HepG2 (cell line): Measurements from ENCODE around the gene DCTN1. TPM values are rescaled to one million over a fixed set of nuclear protein-coding genes. Genes with fewer than 3 reads are reported as not detected.

Experiments used
- ATAC-seq: fragments of 200-7000 bp; cut with Tn5 transposase; 3 replicates; pipeline ENCODE4 v1.9.1; 2020; ENCODE audit warnings: mild to moderate bottlenecking, moderate library complexity
- BruUV-seq: library from RNA; stranded (reverse); fragments of 400-500 nt; replicated peaks from 2 replicates; lab custom pipeline; 2021; lab: Mats Ljungman, UMichigan
- CTCF ChIA-PET: fragments of 300-600 bp; formaldehyde crosslinking; extraction: SDS; loops from one replicate; lab custom pipeline; 2021; ENCODE audit warnings: low total read pairs, inconsistent platforms, low intra/inter-chr PET ratio; lab: Yijun Ruan, JAX
- POLR2A ChIA-PET: fragments of 350-600 bp; sonication (Branson Sonifier 250); formaldehyde crosslinking; loops from one replicate; lab custom pipeline; 2020; ENCODE audit warnings: antibody characterized with exemption, inconsistent platforms; lab: Yijun Ruan, JAX
- DNase-seq: peaks from one replicate; pipeline ENCODE4 v3.0.0-alpha.2; 2015; ENCODE audit warnings: low spot score
- FAIRE-seq: peaks from 3 replicates; lab custom pipeline; 2011; peaks lifted over from hg19 to GRCh38; lab: Jason Lieb, UNC
- H2AFZ ChIP-seq: one replicate; pipeline ENCODE4 v1.6.1; 2011; ENCODE audit warnings: low read length, inconsistent platforms
- H3K27ac ChIP-seq: fragments of 300-600 bp; 3 replicates; pipeline ENCODE4 v1.8.0; 2011; ENCODE audit warnings: mixed run types, mild to moderate bottlenecking, mixed read lengths, low read length, inconsistent platforms; ENCODE audit not compliant: insufficient read depth; ENCODE audit errors: extremely low read length
- H3K27me3 ChIP-seq, 2 experiments: fragments of 200-600 bp in 1 of 2; 2 replicates in 1 of 2; 3 replicates in 1 of 2; pipeline versions ENCODE4 v1.6.0 to v1.8.0; 2011; ENCODE audit warnings: low read length in 2 of 2, mild to moderate bottlenecking in 2 of 2, moderate library complexity in 2 of 2, inconsistent platforms in 1 of 2; ENCODE audit not compliant: insufficient read depth in 2 of 2, control insufficient read depth in 1 of 2
- H3K36me3 ChIP-seq, 2 experiments: fragments of 200-600 bp in 1 of 2; replicated peaks in 1 of 2; 2 replicates in 1 of 2; 3 replicates in 1 of 2; pipeline versions ENCODE4 v1.5.1 to v1.8.0; 2011; ENCODE audit warnings: low read length in 2 of 2, inconsistent platforms in 1 of 2; ENCODE audit not compliant: insufficient read depth in 2 of 2, control insufficient read depth in 1 of 2
- H3K4me1 ChIP-seq: 2 replicates; pipeline ENCODE4 v1.5.1; 2012; ENCODE audit warnings: low read length, inconsistent platforms; ENCODE audit not compliant: insufficient read depth
- H3K4me2 ChIP-seq: 2 replicates; pipeline ENCODE4 v1.6.0; 2011; ENCODE audit warnings: low read depth, low read length, inconsistent platforms
- H3K4me3 ChIP-seq, 3 experiments: fragments of 200-600 bp in 1 of 3; sonication (generic), shearing (Covaris generic) in 1 of 3; replicated peaks in 1 of 3; 2 replicates each; pipeline ENCODE4 v1.5.1; 2011 to 2016; ENCODE audit warnings: low read length in 3 of 3, inconsistent platforms in 2 of 3, low read depth in 2 of 3, mild to moderate bottlenecking in 2 of 3, control low read depth in 1 of 3, mixed read lengths in 1 of 3; ENCODE audit not compliant: insufficient read depth in 1 of 3
- H3K79me2 ChIP-seq: one replicate; pipeline ENCODE4 v1.6.1; 2011; ENCODE audit warnings: low read length, inconsistent platforms; ENCODE audit not compliant: insufficient read depth
- H3K9ac ChIP-seq: 2 replicates; pipeline ENCODE4 v1.6.0; 2011; ENCODE audit warnings: mild to moderate bottlenecking, low read depth, low read length, inconsistent platforms; ENCODE audit not compliant: insufficient read depth
- H3K9me3 ChIP-seq: 2 replicates; pipeline ENCODE4 v1.5.1; 2012; ENCODE audit warnings: mild to moderate bottlenecking, low read length
- H4K20me1 ChIP-seq: 2 replicates; pipeline ENCODE4 v1.6.0; 2011; ENCODE audit warnings: inconsistent platforms, mild to moderate bottlenecking, low read length, moderate library complexity; ENCODE audit not compliant: insufficient read depth
- HOXA3 ChIP-seq: sonication (generic); formaldehyde crosslinking; IDR thresholded peaks from 2 replicates; pipeline ENCODE4 v1.5.0; 2020; ENCODE audit warnings: missing genetic modification reagents
- NRL ChIP-seq: sonication (generic); formaldehyde crosslinking; IDR thresholded peaks from 2 replicates; pipeline ENCODE4 v1.5.0; 2020; ENCODE audit warnings: missing genetic modification reagents, mild to moderate bottlenecking, moderate library complexity, borderline replicate concordance
- PCBP1 ChIP-seq: fragments of 200-400 bp; formaldehyde crosslinking; IDR thresholded peaks from 2 replicates; pipeline ENCODE4 v1.6.1; 2017; ENCODE audit warnings: mild to moderate bottlenecking, low read depth, low read length, borderline replicate concordance
- POLR2A ChIP-seq, 2 experiments: IDR thresholded peaks; 2 replicates each; pipeline ENCODE4 v1.6.1; 2011; ENCODE audit warnings: low read depth in 2 of 2, low read length in 2 of 2, mild to moderate bottlenecking in 1 of 2, moderate library complexity in 1 of 2; ENCODE audit not compliant: insufficient read depth in 1 of 2
- POLR2AphosphoS5 ChIP-seq: IDR thresholded peaks from 2 replicates; pipeline ENCODE4 v1.6.1; 2012; ENCODE audit warnings: low read depth, low read length
- RFX3 ChIP-seq: IDR thresholded peaks from 2 replicates; pipeline ENCODE4 v1.6.1; 2016; ENCODE audit warnings: missing biosample characterization, missing genetic modification reagents
- SETDB1 ChIP-seq: sonication (generic); formaldehyde crosslinking; IDR thresholded peaks from 2 replicates; pipeline ENCODE4 v1.5.1; 2020; ENCODE audit warnings: missing genetic modification reagents, mild to moderate bottlenecking, borderline replicate concordance
- TBP ChIP-seq: sonication (generic); formaldehyde crosslinking; IDR thresholded peaks from 2 replicates; pipeline ENCODE4 v1.5.0; 2020; ENCODE audit warnings: missing genetic modification reagents
- ZBTB8A ChIP-seq: sonication (generic); formaldehyde crosslinking; IDR thresholded peaks from 2 replicates; pipeline ENCODE4 v1.4.0; 2020; ENCODE audit warnings: mild to moderate bottlenecking, low read depth, missing genetic modification reagents, borderline replicate concordance
- ZC3H13 ChIP-seq: sonication (generic); formaldehyde crosslinking; IDR thresholded peaks from 2 replicates; pipeline ENCODE4 v1.8.1; 2023; ENCODE audit warnings: mild to moderate bottlenecking, missing genetic modification reagents, moderate library complexity
- ZNF143 ChIP-seq: sonication (generic); formaldehyde crosslinking; IDR thresholded peaks from 2 replicates; pipeline ENCODE4 v1.4.0; 2020; ENCODE audit warnings: missing genetic modification reagents
- WGBS: methylation state at CpG from one replicate; pipeline ENCODE4 v1.1.6; 2017; ENCODE audit warnings: low lambda C conversion rate; 5-methylcytosine and 5-hydroxymethylcytosine counted together
- in situ Hi-C: cut with HindIII; loops from 2 replicates; pipeline ENCODE4 v1.10.0; 2017; ENCODE audit warnings: low pct_unique_long_range_greater_than_20kb; ENCODE audit not compliant: extremely low pct_ligation_motif_present
- intact Hi-C: fragments of 100-400 bp; cut with micrococcal nuclease; formaldehyde crosslinking; loops from one replicate; pipeline ENCODE4 v1.10.0; 2022; ENCODE audit not compliant: unreplicated experiment
- polyA plus RNA-seq, 8 experiments: library from polyadenylated mRNA; depleted of rRNA in 3 of 8; stranded (reverse) in 7 of 8; unstranded in 1 of 8; fragments of >200 nt; fragmentation: Illumina TruSeq in 4 of 8; extraction: Trizol in 4 of 8; gene quantifications; 2 replicates each; pipeline versions ENCODE4 v1.2.1 to v1.2.3, GENCODE V29; 2011 to 2016; ENCODE audit warnings: low read depth in 4 of 8, missing spikeins in 1 of 8, mixed read lengths in 1 of 8; ENCODE audit not compliant: insufficient read depth in 1 of 8
- total RNA-seq, 5 experiments: library from RNA; depleted of rRNA; stranded (reverse); fragments of >200 nt; fragmentation: Illumina TruSeq; extraction: Trizol; gene quantifications; 2 replicates each; pipeline ENCODE4 v1.2.3, GENCODE V29; 2016; ENCODE audit warnings: low read depth in 1 of 5
- TF ChIP-seq, protein P1 (sequence below): sonication (generic); formaldehyde crosslinking; IDR thresholded peaks from 2 replicates; pipeline ENCODE4 v1.4.0; 2020; ENCODE audit warnings: missing genetic modification reagents
- TF ChIP-seq, protein P2 (sequence below): sonication (generic); formaldehyde crosslinking; IDR thresholded peaks from 2 replicates; pipeline ENCODE4 v1.4.0; 2020; ENCODE audit warnings: missing genetic modification reagents

The DCTN1 gene
- total and polyA plus RNA-seq, 2 of the 13 experiments (the other 11 are each of a cell fraction or from before 2014, with no cell fraction given), result 73.2 to 122 TPM

DNA sequence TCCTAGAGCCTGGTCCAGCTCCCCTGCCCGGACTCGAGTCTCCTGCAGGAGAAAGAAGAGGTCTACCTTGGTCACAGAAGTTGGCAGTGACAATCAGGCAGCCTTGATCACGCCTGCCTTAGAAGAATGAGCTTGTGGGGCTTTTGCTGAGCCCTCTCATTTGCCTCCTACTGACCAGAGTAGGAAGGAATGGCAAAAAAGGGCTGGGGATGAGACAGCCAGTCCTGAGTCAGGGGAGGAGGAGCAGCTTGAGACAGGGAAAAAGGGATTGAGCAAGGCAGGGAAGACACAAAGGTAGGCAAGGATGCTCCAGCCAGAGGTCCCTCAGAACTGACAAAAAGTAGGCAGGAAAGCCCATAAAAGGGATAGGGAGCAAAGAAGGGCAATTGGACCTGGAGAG, 47.4 kb upstream of the DCTN1 start:
- DNase-seq, result no peak
- Histone ChIP-seq H2AFZ (no peak overlapping the region), H3K36me3 (peaks cover 41 to 72% of the 10 kb centered on the region in 2 experiments), H3K4me1 (peaks cover 91% of the 10 kb centered on the region), H3K4me2 (no peak overlapping the region), H3K9me3 (no peaks in the 10 kb centered on the region), H3K79me2 (peaks cover 10% of the 10 kb centered on the region), H3K9ac (no peak overlapping the region), H3K4me3 (no peak overlapping the region), H3K27me3 (no peaks in the 10 kb centered on the region), H4K20me1 (peaks cover 22% of the 10 kb centered on the region; the same call in 1 of the 2 replicates), H3K27ac (no peak overlapping the region)
- TF ChIP-seq POLR2AphosphoS5 (peak; percentile 21; the same call in 1 of the 2 replicates), TBP (CRISPR knock-in tag) (no peak), POLR2A (IDR thresholded peaks at IDR 0.05; ENCODE audit: insufficient read depth in 1 of 2, low read depth in 2 of 2, low read length in 2 of 2) (0 out of 4 replicates have a peak, but pooled peaks of 1 of the 2 experiments have one; percentile 30), ZNF143 (CRISPR knock-in tag) (no peak)
- in situ Hi-C loops, result no loop called here
- intact Hi-C loops, result no loop called here
- no peak for FAIRE-seq
- WGBS, result 94% methylated on average over 3 of the region's 3 CpGs
- ChIA-PET POLR2A (interaction anchor here (0.9 to 9.5 kb wide), 4 partner anchors 12 to 55 kb away, joined by 3 to 272 read pairs (median 66); partner anchors contain the start of genes CCDC142, RTKN, TTC31 and WBP1), CTCF (no interaction called here)
- no peak for ATAC-seq
- BruUV-seq, result no TSS peak

DNA sequence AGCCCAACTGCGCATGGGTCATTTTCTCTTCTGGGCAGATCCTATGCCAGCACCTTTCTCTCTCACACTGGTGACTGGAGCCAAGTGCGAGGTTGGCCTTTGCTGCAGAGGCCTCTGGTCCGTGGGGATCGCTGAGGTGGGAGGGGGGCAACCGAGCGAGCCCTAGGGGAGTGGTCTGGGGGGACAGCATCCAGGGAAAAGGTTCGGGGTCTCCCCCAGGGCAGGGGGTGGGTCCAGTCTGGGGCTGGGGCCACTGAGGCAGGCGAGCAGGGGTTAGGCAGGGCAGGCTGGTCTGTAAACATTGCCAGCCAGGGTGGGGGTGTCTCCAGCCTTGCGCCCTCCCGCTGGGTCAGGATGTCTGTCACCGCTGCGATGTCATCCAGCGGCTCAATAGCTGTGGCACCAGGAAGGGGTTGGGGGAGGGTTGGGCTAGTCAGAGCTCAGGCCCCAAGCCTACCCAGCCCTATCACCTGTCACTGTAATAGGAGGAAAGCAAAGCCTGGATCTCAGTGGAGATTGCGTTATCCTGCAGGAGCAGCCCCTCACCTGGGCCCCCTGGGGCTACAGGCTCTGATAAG, 46.2 kb upstream of the DCTN1 start:
- ChIA-PET POLR2A (interaction anchor here (0.6 to 9.5 kb wide), 11 partner anchors 9 to 75 kb away, joined by 3 to 272 read pairs (median 4); partner anchors contain the start of genes CCDC142, INO80B, RTKN and TTC31), CTCF (no interaction called here)
- Histone ChIP-seq H3K27ac (no peak overlapping the region), H3K27me3 (no peaks in the 10 kb centered on the region; a peak in 1 of 5 replicates), H4K20me1 (peaks cover 18% of the 10 kb centered on the region; the same call in 1 of the 2 replicates), H2AFZ (no peak overlapping the region), H3K4me2 (no peak overlapping the region), H3K9me3 (no peaks in the 10 kb centered on the region), H3K36me3 (peaks cover 32 to 59% of the 10 kb centered on the region in 2 experiments), H3K79me2 (peaks cover 2% of the 10 kb centered on the region), H3K4me3 (no peak overlapping the region), H3K9ac (no peak overlapping the region), H3K4me1 (peaks cover 89% of the 10 kb centered on the region)
- no TSS peak for BruUV-seq
- ATAC-seq (no peak), DNase-seq (no peak), FAIRE-seq (no peak)
- in situ Hi-C loops (no loop called here), intact Hi-C loops (no loop called here)
- 97% methylated on average over 14 of the region's 14 CpGs for WGBS
- TF ChIP-seq, protein P1, sequence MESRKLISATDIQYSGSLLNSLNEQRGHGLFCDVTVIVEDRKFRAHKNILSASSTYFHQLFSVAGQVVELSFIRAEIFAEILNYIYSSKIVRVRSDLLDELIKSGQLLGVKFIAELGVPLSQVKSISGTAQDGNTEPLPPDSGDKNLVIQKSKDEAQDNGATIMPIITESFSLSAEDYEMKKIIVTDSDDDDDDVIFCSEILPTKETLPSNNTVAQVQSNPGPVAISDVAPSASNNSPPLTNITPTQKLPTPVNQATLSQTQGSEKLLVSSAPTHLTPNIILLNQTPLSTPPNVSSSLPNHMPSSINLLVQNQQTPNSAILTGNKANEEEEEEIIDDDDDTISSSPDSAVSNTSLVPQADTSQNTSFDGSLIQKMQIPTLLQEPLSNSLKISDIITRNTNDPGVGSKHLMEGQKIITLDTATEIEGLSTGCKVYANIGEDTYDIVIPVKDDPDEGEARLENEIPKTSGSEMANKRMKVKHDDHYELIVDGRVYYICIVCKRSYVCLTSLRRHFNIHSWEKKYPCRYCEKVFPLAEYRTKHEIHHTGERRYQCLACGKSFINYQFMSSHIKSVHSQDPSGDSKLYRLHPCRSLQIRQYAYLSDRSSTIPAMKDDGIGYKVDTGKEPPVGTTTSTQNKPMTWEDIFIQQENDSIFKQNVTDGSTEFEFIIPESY, result peak; percentile 95
- TF ChIP-seq ZBTB8A (CRISPR knock-in tag) (no peak), PCBP1 (0 out of 2 replicates have a peak, but pooled peaks have one; percentile 16), NRL (CRISPR knock-in tag) (0 out of 2 replicates have a peak, but pooled peaks have one; percentile 43), RFX3 (no peak), HOXA3 (CRISPR knock-in tag) (no peak), SETDB1 (CRISPR knock-in tag) (no peak), ZC3H13 (CRISPR knock-in tag) (no peak)
- TF ChIP-seq, protein P2, sequence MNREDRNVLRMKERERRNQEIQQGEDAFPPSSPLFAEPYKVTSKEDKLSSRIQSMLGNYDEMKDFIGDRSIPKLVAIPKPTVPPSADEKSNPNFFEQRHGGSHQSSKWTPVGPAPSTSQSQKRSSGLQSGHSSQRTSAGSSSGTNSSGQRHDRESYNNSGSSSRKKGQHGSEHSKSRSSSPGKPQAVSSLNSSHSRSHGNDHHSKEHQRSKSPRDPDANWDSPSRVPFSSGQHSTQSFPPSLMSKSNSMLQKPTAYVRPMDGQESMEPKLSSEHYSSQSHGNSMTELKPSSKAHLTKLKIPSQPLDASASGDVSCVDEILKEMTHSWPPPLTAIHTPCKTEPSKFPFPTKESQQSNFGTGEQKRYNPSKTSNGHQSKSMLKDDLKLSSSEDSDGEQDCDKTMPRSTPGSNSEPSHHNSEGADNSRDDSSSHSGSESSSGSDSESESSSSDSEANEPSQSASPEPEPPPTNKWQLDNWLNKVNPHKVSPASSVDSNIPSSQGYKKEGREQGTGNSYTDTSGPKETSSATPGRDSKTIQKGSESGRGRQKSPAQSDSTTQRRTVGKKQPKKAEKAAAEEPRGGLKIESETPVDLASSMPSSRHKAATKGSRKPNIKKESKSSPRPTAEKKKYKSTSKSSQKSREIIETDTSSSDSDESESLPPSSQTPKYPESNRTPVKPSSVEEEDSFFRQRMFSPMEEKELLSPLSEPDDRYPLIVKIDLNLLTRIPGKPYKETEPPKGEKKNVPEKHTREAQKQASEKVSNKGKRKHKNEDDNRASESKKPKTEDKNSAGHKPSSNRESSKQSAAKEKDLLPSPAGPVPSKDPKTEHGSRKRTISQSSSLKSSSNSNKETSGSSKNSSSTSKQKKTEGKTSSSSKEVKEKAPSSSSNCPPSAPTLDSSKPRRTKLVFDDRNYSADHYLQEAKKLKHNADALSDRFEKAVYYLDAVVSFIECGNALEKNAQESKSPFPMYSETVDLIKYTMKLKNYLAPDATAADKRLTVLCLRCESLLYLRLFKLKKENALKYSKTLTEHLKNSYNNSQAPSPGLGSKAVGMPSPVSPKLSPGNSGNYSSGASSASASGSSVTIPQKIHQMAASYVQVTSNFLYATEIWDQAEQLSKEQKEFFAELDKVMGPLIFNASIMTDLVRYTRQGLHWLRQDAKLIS (CRISPR knock-in tag), result no peak
